Measurements from ENCODE around the gene SDHAF2. TPM values are rescaled to one million over a fixed set of nuclear protein-coding genes. Genes with fewer than 3 reads are reported as not detected.
"Not testable (repeated sequence)": the region's sequence is repeated elsewhere in the genome, so short reads cannot be mapped to it uniquely, and the experiment has no call there.

SDHAF2 gene
- total and polyA plus RNA-seq, 2 experiments from 2014 or later: 47.8 to 74.3 TPM

DNA sequence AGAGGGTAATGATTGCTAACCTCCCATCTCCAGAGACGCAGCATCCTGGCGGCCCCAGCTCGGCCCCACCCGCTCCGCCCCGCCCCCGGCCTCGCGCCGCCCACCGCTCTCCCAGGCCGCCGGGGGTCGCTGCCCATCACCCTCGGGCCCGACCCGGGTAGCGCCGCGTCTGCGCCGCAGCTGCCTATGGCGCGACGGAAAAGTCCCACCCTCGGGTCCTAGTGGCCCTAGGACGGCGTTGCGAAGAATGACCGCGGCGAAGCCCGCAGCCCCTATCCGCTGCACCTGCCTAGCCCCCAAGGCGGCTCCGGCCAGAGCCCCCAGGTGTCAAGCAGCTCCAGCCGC is 606 bp upstream of the SDHAF2 start:
- TF ChIP-seq, protein P1, sequence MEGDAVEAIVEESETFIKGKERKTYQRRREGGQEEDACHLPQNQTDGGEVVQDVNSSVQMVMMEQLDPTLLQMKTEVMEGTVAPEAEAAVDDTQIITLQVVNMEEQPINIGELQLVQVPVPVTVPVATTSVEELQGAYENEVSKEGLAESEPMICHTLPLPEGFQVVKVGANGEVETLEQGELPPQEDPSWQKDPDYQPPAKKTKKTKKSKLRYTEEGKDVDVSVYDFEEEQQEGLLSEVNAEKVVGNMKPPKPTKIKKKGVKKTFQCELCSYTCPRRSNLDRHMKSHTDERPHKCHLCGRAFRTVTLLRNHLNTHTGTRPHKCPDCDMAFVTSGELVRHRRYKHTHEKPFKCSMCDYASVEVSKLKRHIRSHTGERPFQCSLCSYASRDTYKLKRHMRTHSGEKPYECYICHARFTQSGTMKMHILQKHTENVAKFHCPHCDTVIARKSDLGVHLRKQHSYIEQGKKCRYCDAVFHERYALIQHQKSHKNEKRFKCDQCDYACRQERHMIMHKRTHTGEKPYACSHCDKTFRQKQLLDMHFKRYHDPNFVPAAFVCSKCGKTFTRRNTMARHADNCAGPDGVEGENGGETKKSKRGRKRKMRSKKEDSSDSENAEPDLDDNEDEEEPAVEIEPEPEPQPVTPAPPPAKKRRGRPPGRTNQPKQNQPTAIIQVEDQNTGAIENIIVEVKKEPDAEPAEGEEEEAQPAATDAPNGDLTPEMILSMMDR (IDR thresholded peaks at IDR 0.05; ENCODE audit: poor library complexity): peak; percentile 32
- TF ChIP-seq EZH2phosphoT487 (IDR thresholded peaks at IDR 0.05; ENCODE audit: low read depth, severe bottlenecking, unreplicated experiment): no peak
- no peak for TF ChIP-seq EZH2 (IDR thresholded peaks at IDR 0.05; ENCODE audit: borderline replicate concordance)
- DNase-seq (ENCODE audit: low spot score): peak; percentile 88
- Histone ChIP-seq H3K4me1 (ENCODE audit: insufficient read depth) (peaks cover 18% of the 10 kb centered on the region), H3K27me3 (no peaks in the 10 kb centered on the region), H3K36me3 (replicated peaks; ENCODE audit: insufficient read depth, low read depth) (no peaks in the 10 kb centered on the region), H3K79me2 (peaks cover 92% of the 10 kb centered on the region), H3K4me2 (peak overlapping the region; percentile 96), H3K4me3 (peak overlapping the region; percentile 91), H3K9me2 (replicated peaks; ENCODE audit: insufficient read depth) (no peaks in the 10 kb centered on the region), H2AFZ (peak overlapping the region; percentile 72), H3K27ac (peak overlapping the region; percentile 99), H3K9me3 (ENCODE audit: low read depth) (no peaks in the 10 kb centered on the region), H4K20me1 (ENCODE audit: insufficient read depth, poor library complexity, severe bottlenecking) (peaks cover 10% of the 10 kb centered on the region)
- WGBS (ENCODE audit: low lambda C conversion rate, missing lambda C conversion rate): 0% methylated on average over 22 of the region's 37 CpGs

DNA sequence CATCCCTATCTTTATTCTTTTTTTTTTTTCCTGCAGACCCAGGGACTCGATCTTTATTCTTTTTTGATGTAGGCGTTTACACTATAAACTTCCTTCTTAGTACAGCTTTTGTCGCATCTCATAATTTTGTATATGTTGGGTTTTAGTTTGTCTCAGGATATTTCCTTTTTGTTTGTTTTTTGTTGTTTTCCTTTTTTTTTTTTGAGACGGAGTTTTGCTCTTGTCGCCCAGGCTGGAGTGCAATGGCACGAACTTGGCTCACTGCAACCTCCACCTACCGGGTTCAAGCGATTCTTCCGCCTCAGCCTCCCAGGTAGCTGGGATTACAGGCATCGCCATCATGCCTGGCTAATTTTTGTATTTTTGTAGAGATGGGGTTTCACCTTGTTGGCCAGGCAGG is 915 bp downstream of the SDHAF2 start:
- not testable (repeated sequence) for H3K27me3 ChIP-seq; H3K9me2 ChIP-seq (replicated peaks; ENCODE audit: insufficient read depth); H2AFZ ChIP-seq; H3K36me3 ChIP-seq (replicated peaks; ENCODE audit: insufficient read depth, low read depth); DNase-seq (ENCODE audit: low spot score); H3K9me3 ChIP-seq (ENCODE audit: low read depth)
- peaks cover 92% of the 10 kb centered on the region for H3K79me2 ChIP-seq
- H3K4me2 ChIP-seq: peak overlapping the region; percentile 75
- H3K4me1 ChIP-seq (ENCODE audit: insufficient read depth): peaks cover 18% of the 10 kb centered on the region
- 85% methylated on average over 10 of the region's 10 CpGs for WGBS (ENCODE audit: low lambda C conversion rate, missing lambda C conversion rate)
- peaks cover 21% of the 10 kb centered on the region for H4K20me1 ChIP-seq (ENCODE audit: insufficient read depth, poor library complexity, severe bottlenecking)
- H3K4me3 ChIP-seq: peak overlapping the region; percentile 74
- H3K27ac ChIP-seq: peak overlapping the region; percentile 99

DNA sequence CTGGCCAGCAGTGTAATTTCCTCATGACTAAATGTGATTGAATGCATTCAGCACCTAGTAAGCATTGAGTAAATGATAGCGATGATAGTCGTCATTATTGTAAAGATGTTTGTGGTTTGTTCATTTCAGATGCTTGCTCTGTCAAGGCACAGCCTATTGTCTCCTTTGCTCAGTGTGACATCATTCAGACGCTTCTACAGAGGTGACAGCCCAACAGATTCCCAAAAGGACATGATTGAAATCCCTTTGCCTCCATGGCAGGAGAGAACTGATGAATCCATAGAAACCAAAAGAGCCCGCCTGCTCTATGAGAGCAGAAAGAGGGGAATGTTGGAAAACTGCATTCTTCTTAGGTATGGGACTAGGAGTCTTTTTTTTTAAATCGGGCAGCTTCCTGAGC is 7.6 kb downstream of the SDHAF2 start:
- Histone ChIP-seq H3K27me3 (no peaks in the 10 kb centered on the region), H3K4me2 (no peak overlapping the region), H3K4me1 (ENCODE audit: insufficient read depth) (no peaks in the 10 kb centered on the region), H3K9me2 (replicated peaks; ENCODE audit: insufficient read depth) (no peaks in the 10 kb centered on the region), H2AFZ (no peak overlapping the region), H3K27ac (no peak overlapping the region), H3K4me3 (no peak overlapping the region), H3K79me2 (peaks cover 97% of the 10 kb centered on the region), H3K36me3 (replicated peaks; ENCODE audit: insufficient read depth, low read depth) (no peaks in the 10 kb centered on the region), H4K20me1 (ENCODE audit: insufficient read depth, poor library complexity, severe bottlenecking) (peaks cover 42% of the 10 kb centered on the region), H3K9me3 (ENCODE audit: low read depth) (no peaks in the 10 kb centered on the region)
- no peak for DNase-seq (ENCODE audit: low spot score)
- TF ChIP-seq EZH2phosphoT487 (IDR thresholded peaks at IDR 0.05; ENCODE audit: low read depth, severe bottlenecking, unreplicated experiment) (no peak), EZH2 (IDR thresholded peaks at IDR 0.05; ENCODE audit: borderline replicate concordance) (no peak)
- TF ChIP-seq, protein P1 (IDR thresholded peaks at IDR 0.05; ENCODE audit: poor library complexity): no peak
- WGBS (ENCODE audit: low lambda C conversion rate, missing lambda C conversion rate): 94% methylated on average over 5 of the region's 5 CpGs

DNA sequence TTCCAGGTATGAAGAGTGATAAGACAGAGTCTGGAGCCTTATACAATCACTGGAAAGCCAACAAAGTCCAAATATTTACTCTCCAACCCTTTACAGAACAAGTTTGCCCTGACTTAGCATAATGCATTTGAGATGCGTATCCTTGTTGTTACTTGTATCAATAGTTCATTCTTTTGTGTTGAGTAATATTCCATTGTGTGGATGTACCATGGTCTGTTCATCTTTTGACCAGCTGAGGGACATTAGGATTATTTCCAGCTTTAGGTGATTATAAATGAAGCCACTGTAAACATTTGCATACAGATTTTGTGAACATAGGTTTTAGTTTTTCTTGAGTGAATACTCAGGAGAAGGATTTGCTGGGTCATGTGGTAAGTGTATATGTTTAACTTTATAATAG is 9.7 kb downstream of the SDHAF2 start:
- Histone ChIP-seq H3K79me2 (peaks cover 91% of the 10 kb centered on the region), H3K9me2 (replicated peaks; ENCODE audit: insufficient read depth) (no peaks in the 10 kb centered on the region), H3K27me3 (no peaks in the 10 kb centered on the region), H3K4me3 (no peak overlapping the region), H3K9me3 (ENCODE audit: low read depth) (no peaks in the 10 kb centered on the region), H4K20me1 (ENCODE audit: insufficient read depth, poor library complexity, severe bottlenecking) (peaks cover 37% of the 10 kb centered on the region), H3K27ac (no peak overlapping the region), H3K36me3 (replicated peaks; ENCODE audit: insufficient read depth, low read depth) (no peaks in the 10 kb centered on the region), H3K4me1 (ENCODE audit: insufficient read depth) (no peaks in the 10 kb centered on the region), H3K4me2 (no peak overlapping the region), H2AFZ (no peak overlapping the region)
- DNase-seq (ENCODE audit: low spot score): no peak
- WGBS (ENCODE audit: low lambda C conversion rate, missing lambda C conversion rate): 82% methylated on average over 1 of the region's 1 CpG
- TF ChIP-seq EZH2 (IDR thresholded peaks at IDR 0.05; ENCODE audit: borderline replicate concordance): no peak
- no peak for TF ChIP-seq EZH2phosphoT487 (IDR thresholded peaks at IDR 0.05; ENCODE audit: low read depth, severe bottlenecking, unreplicated experiment)
- TF ChIP-seq, protein P1 (IDR thresholded peaks at IDR 0.05; ENCODE audit: poor library complexity): no peak

Data from hepatocyte (in vitro differentiated cells).